Activated CD8-positive, alpha-beta memory T cell treated with anti-CD3 and anti-CD28 coated beads, Interleukin-2, amount 10 ng/mL, durations not matched to agents 7 days and 5 days (primary cell): Measurements from ENCODE around the gene HNRNPD. TPM values are rescaled to one million over a fixed set of nuclear protein-coding genes. Genes with fewer than 3 reads are reported as not detected.
A peak's percentile ranks its signal among the peaks of the same experiment; 100 is the strongest.
"Not testable (repeated sequence)": the region's sequence is repeated elsewhere in the genome, so short reads cannot be mapped to it uniquely, and the experiment has no call there.

Source experiments
- ATAC-seq: fragments of 150-1000 bp; cut with Tn5 transposase; one replicate; pipeline ENCODE4 v1.10.0; 2021; ENCODE audit warnings: moderate library complexity
- CTCF ChIA-PET: fragments of 350-600 bp; sonication (Branson Sonifier 250); formaldehyde crosslinking; loops from one replicate; lab custom pipeline; 2021; ENCODE audit warnings: antibody characterized with exemption; lab: Charles Lee
- DNase-seq: peaks from one replicate; pipeline ENCODE4 v3.0.0-alpha.2; 2020
- H3K27ac Mint-ChIP-seq: one replicate; pipeline ENCODE4 v1.8.0; 2021; ENCODE audit warnings: mild to moderate bottlenecking, mixed read lengths
- H3K27me3 Mint-ChIP-seq: one replicate; pipeline ENCODE4 v1.8.0; 2021; ENCODE audit warnings: mixed read lengths
- H3K36me3 Mint-ChIP-seq: one replicate; pipeline ENCODE4 v1.8.0; 2021; ENCODE audit warnings: mild to moderate bottlenecking, mixed read lengths
- H3K4me1 Mint-ChIP-seq: one replicate; pipeline ENCODE4 v1.8.0; 2021; ENCODE audit warnings: mixed read lengths
- H3K4me3 Mint-ChIP-seq: one replicate; pipeline ENCODE4 v1.8.0; 2021; ENCODE audit warnings: mild to moderate bottlenecking, moderate library complexity, mixed read lengths
- H3K9me3 Mint-ChIP-seq: one replicate; pipeline ENCODE4 v1.8.0; 2022; ENCODE audit warnings: low read depth, mixed read lengths
- total RNA-seq, 2 experiments: library from RNA; stranded (reverse); gene quantifications; one replicate each; pipeline ENCODE4 v1.2.3, GENCODE V29; 2021

Gene HNRNPD
- total RNA-seq, 2 experiments from 2014 or later = 385 to 421 TPM

DNA sequence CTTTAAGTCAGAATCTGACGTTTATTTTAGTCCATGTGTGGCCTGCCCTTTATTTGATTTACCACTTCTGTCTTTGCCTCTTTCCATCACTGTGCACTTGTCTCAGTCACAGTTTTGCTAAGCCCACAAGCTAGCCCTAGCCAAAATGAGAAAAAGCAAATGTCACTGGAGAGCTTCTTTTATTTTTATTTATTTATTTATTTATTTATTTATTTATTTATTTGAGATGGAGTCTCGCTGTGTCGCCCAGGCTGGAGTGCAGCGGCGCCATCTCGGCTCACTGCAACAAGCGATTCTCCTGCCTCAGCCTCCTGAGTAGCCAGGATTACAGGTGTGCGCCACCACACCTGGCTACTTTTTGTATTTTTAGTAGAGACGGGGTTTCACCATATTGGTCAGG, 16.3 kb upstream of the HNRNPD start:
- H3K27me3 Mint-ChIP-seq, ATAC-seq, H3K4me3 Mint-ChIP-seq, H3K27ac Mint-ChIP-seq, H3K9me3 Mint-ChIP-seq, H3K4me1 Mint-ChIP-seq, H3K36me3 Mint-ChIP-seq, DNase-seq: not testable (repeated sequence)
- CTCF ChIA-PET = interaction anchor here (0.9 kb wide), 1 partner anchor 349 kb away, joined by 3 read pairs; no protein-coding TSS in a partner anchor

DNA sequence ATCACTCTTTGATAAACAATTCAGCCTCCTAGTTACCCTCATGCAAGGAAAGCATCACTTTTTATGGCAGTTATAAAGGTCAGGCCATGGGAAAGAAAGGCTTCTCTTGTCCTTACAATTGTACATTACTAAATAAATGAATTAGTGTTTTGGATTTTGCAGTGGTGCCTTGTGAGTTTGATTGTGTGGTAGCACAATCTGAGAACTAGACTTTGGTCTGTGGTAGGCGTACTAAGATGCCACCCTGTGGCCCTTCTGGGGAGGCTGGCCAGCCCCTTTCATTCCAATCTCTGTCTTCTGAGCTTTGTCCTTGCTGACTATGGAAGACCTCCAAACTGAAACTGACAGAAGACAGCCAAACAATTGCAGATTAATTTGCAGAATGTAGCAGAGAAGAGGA, 14.6 kb upstream of the HNRNPD start:
- Mint-ChIP-seq H3K4me1 (no peaks in the 10 kb centered on the region), H3K36me3 (peaks cover 4% of the 10 kb centered on the region), H3K4me3 (no peak overlapping the region), H3K9me3 (no peaks in the 10 kb centered on the region), H3K27ac (no peak overlapping the region), H3K27me3 (peaks cover 14% of the 10 kb centered on the region)
- no peak for DNase-seq
- CTCF ChIA-PET = no interaction called here
- no peak for ATAC-seq

DNA sequence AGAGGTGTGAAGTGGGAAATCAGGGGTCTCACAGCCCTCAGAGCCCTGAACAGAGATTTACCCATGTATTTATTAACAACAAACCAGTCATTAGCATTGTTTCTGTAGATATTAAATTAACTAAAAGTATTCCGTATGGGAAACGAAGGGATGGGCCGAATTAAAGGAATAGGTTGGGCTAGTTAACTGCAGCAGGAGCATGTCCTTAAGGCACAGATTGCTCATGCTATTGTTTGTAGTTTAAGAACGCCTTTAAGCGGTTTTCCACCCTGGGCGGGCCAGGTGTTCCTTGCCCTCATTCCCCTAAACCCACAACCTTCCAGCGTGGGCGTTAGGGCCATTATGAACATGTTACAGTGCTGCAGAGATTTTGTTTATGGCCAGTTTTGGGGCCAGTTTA, 12.5 kb upstream of the HNRNPD start:
- H3K27ac Mint-ChIP-seq, CTCF ChIA-PET, H3K4me3 Mint-ChIP-seq: not testable (repeated sequence)

DNA sequence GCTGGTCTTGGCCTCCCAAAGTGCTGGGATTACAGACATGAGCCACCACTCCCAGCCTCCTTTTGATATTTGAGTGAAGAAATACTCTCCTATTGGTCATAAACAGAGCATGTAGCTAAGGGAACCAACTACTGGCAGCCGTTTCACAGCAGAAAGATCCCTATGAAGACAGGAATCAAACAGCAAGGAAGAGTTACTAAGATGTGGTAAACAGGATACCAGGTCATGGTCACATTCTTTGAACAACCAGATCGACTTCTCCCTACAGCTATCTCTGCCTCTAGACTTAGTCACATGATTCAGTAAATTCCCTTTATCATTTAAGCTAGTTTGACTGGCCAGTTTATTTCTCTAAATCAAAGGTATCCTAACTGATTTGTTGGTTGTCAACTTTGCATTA, 9.0 kb upstream of the HNRNPD start:
- ATAC-seq (no peak), DNase-seq (no peak)
- Mint-ChIP-seq H3K27me3 (peaks cover 11% of the 10 kb centered on the region), H3K4me3 (no peak overlapping the region), H3K36me3 (peaks cover 21% of the 10 kb centered on the region), H3K4me1 (peaks cover 2% of the 10 kb centered on the region), H3K9me3 (peaks cover 2% of the 10 kb centered on the region), H3K27ac (no peak overlapping the region)
- CTCF ChIA-PET = interaction anchor here (0.6 kb wide), 1 partner anchor 164 kb away, joined by 3 read pairs; no protein-coding TSS in a partner anchor

More for the DNA sequence above, 12.5 kb upstream of the HNRNPD start:
- not testable (repeated sequence) for ATAC-seq, DNase-seq, H3K4me1 Mint-ChIP-seq, H3K36me3 Mint-ChIP-seq, H3K9me3 Mint-ChIP-seq
- peaks cover 11% of the 10 kb centered on the region for H3K27me3 Mint-ChIP-seq

DNA sequence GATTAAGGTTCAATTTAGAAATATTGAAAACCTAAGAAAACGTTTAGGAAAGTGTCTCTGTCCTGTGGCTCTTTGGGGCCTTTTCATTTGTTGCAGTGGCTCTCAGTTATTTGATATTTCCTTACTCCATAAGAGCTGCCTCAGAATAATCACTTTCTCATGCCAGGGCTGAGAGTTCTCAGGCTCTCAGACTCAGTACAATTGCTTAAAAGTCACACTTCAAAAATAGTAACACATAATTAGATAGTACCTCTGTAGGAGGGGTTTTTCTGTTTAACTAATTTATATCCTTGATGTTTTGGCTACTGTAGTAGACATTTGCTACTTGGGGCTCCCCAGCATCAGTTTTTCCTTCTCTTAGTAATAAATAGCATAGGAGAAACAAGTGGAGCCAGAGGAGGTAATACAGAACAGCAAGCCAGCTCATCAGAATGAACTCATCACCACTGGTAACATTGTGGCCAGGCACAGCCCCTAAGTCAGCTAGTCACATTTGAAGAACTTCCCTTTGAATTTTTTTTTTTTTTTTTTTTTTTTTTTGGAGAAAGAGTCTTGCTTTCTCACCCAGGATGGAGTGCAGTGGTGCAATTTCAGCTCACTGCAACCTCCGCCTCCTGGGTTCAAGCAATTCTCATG, 8.0 kb upstream of the HNRNPD start:
- Mint-ChIP-seq H3K4me3 (no peak overlapping the region), H3K4me1 (peaks cover 5% of the 10 kb centered on the region), H3K9me3 (peaks cover 2% of the 10 kb centered on the region), H3K36me3 (peaks cover 27% of the 10 kb centered on the region), H3K27ac (no peak overlapping the region), H3K27me3 (peaks cover 11% of the 10 kb centered on the region)
- CTCF ChIA-PET = no interaction called here
- ATAC-seq = no peak
- DNase-seq = no peak

DNA sequence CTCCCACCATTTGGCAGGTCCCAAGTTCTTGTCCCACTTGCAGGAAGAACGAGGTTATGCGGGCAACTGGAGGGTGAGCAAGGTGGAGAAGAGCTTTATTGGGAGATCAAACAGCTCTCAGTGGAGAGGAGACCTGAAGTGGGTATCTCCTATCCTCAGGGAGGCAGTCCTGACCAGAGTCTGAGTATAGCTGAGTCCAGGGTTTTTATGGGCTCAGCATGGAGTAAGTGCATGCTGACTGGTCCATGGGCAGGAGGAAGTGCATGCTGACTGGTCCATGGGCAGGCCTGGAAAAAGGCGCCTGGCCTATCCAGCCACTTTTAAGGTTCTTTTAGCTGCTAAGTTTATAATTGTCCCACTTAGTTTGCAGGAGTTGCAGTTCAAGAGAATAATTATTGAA, 7.4 kb upstream of the HNRNPD start:
- ATAC-seq (no peak), DNase-seq (no peak)
- peaks cover 31% of the 10 kb centered on the region for H3K36me3 Mint-ChIP-seq
- no peak overlapping the region for H3K27ac Mint-ChIP-seq
- H3K9me3 Mint-ChIP-seq = peaks cover 2% of the 10 kb centered on the region
- no peak overlapping the region for H3K4me3 Mint-ChIP-seq
- CTCF ChIA-PET = no interaction called here
- H3K27me3 Mint-ChIP-seq = peaks cover 11% of the 10 kb centered on the region
- peaks cover 9% of the 10 kb centered on the region for H3K4me1 Mint-ChIP-seq

DNA sequence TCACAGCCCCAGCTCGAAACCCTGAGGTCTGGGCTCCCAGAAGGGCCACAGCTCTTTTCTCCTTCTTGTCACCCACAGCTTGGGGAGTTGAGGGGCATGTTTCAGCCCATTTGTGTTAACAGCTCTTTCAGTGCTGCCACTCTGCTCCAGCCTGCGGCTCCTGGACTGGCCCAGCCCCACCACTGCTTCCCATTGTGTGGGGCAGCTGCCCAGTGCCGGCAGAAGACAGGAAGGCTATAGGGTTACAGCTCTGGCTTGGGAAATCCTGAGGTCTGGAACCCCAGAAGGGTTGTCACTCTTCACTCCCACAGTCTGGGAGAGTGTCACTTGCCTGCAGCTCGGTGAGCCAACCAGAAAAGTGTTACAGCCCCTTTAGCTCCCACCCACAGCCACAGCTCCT, 7.0 kb upstream of the HNRNPD start:
- peaks cover 13% of the 10 kb centered on the region for H3K4me1 Mint-ChIP-seq
- H3K36me3 Mint-ChIP-seq = peaks cover 35% of the 10 kb centered on the region
- H3K27ac Mint-ChIP-seq = no peak overlapping the region
- ATAC-seq (no peak), DNase-seq (no peak)
- H3K27me3 Mint-ChIP-seq = peaks cover 10% of the 10 kb centered on the region
- peaks cover 2% of the 10 kb centered on the region for H3K9me3 Mint-ChIP-seq
- H3K4me3 Mint-ChIP-seq = no peak overlapping the region
- CTCF ChIA-PET = no interaction called here

DNA sequence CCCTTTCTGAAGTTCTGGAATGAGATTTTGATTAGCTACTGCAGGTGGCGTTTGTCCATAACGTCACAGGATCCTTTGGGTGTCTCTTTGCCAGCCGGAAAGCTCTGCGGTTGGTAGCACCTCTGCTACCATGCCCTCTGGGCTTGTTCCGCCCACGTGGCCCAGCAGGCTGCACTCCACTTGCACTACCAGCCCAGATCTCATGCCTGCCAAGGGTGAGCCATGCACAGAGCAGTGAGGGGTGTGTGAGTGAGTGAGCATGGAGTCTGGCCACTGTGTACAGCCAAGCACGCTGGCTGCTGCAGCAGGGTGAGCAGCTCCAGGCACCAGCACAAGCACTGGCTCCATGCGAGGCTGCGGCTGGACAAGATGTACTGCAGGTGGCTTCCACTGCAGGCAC, 6.6 kb upstream of the HNRNPD start:
- H3K27ac Mint-ChIP-seq = no peak overlapping the region
- H3K9me3 Mint-ChIP-seq = peaks cover 2% of the 10 kb centered on the region
- H3K4me1 Mint-ChIP-seq = peaks cover 16% of the 10 kb centered on the region
- no peak overlapping the region for H3K4me3 Mint-ChIP-seq
- H3K36me3 Mint-ChIP-seq = peaks cover 37% of the 10 kb centered on the region
- ATAC-seq (no peak), DNase-seq (no peak)
- CTCF ChIA-PET = interaction anchor here (1.4 kb wide), 2 partner anchors 18 to 49 kb away, joined by 3 to 4 read pairs; no protein-coding TSS in a partner anchor
- H3K27me3 Mint-ChIP-seq = peaks cover 5% of the 10 kb centered on the region

DNA sequence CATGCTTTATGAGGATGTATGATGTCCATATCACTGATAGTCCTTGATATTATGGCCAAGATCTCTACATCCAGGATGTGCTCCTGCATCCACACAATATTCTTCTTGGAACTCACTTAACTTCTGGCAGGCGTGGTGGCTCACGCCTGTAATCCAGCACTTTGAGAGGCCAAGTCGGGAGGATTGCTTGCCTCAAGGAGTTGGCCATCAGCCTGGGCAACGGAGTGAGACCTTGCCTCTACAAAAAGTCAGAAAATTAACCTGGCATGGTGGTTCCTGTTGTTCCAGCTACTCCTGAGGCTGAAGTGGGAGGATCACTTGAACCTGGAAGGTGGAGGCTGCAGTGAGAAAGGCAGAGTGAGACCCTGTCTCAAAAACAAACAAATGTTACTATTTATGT, 2.3 kb upstream of the HNRNPD start:
- CTCF ChIA-PET = interaction anchor here (1.2 kb wide), 1 partner anchor 46 kb away, joined by 3 read pairs; no protein-coding TSS in a partner anchor
- H3K27ac Mint-ChIP-seq = no peak overlapping the region

DNA sequence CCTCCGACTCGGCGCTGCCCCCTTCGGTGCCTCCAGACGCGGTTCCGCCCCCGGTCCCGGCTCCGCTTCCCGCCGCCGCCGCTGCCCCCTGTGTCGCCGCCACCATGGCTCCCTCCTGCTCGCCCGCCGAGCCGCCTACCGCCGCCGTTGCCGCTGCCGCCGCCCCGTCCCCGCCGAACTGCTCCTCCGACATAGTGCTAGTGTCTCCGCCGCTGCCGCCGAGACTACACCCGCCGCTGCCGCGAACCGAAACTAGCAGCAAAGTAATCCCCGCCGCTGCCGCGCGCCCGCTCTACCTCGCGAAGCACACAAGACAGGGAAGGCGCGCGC, 340 bp downstream of the HNRNPD start:
- ATAC-seq (peak; percentile 31), DNase-seq (no peak)
- peak overlapping the region; percentile 100 for H3K27ac Mint-ChIP-seq
- H3K9me3 Mint-ChIP-seq = no peaks in the 10 kb centered on the region
- peak overlapping the region; percentile 94 for H3K4me3 Mint-ChIP-seq
- peaks cover 70% of the 10 kb centered on the region for H3K36me3 Mint-ChIP-seq
- CTCF ChIA-PET = interaction anchor here (1.4 to 4.6 kb wide), 4 partner anchors 13 to 58 kb away, joined by 5 to 23 read pairs (median 14); partner anchors contain the start of gene HNRNPDL
- H3K4me1 Mint-ChIP-seq = peaks cover 43% of the 10 kb centered on the region
- H3K27me3 Mint-ChIP-seq = no peaks in the 10 kb centered on the region

More for the DNA sequence above, 2.3 kb upstream of the HNRNPD start:
- peaks cover 2% of the 10 kb centered on the region for H3K9me3 Mint-ChIP-seq
- ATAC-seq (no peak), DNase-seq (no peak)
- H3K27me3 Mint-ChIP-seq = no peaks in the 10 kb centered on the region
- H3K4me3 Mint-ChIP-seq = peak overlapping the region; percentile 94
- H3K4me1 Mint-ChIP-seq = peaks cover 19% of the 10 kb centered on the region
- H3K36me3 Mint-ChIP-seq = peaks cover 59% of the 10 kb centered on the region

DNA sequence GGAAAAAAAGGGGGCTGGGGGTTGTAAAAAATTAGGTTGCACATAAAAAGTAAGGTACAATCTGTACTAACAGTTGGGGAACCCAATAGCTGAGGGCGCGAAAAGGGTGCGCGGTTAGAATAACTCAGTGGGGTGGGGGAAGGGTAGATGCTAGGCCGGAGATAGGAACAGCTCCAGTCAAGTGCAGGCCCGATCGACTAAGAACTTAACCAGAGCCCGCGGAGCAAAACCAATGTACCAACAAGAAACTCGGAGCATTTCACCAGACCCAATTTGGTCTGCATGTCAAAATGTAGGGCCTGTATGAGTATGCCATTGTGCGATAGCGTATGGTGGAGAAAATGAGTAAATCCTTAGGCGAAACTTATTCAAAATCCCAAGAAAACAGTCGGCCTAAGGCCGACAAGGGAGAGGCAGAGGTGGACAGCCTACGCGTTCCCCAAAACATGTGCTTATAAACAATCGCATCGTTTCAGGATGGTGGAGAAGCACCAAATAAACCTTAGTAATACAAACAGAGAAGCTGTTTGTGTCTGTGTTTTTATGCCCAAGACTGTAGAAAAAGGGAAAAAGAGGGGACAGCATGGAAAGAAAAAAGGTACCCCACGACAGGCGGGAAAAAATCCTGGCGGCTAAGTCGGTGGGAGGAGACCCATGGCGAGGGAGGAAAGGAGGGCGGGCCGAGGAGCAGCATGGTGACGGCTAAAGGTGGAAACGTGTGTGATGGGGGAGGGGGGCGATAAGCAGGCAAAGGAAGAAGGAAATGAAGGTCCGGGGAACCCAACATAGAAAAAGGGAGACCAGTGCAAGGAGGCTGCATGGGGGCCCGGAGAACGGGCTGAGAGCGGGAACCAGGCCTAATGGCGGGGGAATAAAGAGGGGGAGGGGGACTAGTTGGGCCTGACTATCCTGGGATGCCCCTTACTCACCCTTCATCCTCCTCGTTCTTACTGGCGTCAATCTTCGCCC, 990 bp downstream of the HNRNPD start:
- Mint-ChIP-seq H3K4me1 (peaks cover 48% of the 10 kb centered on the region), H3K27me3 (no peaks in the 10 kb centered on the region), H3K27ac (peak overlapping the region; percentile 100), H3K36me3 (peaks cover 74% of the 10 kb centered on the region), H3K9me3 (no peaks in the 10 kb centered on the region), H3K4me3 (peak overlapping the region; percentile 94)
- peak; percentile 88 for DNase-seq
- CTCF ChIA-PET = interaction anchor here (1.3 to 4.6 kb wide), 5 partner anchors 13 to 58 kb away, joined by 5 to 23 read pairs (median 5); partner anchors contain the start of gene HNRNPDL
- peak; percentile 34 for ATAC-seq

DNA sequence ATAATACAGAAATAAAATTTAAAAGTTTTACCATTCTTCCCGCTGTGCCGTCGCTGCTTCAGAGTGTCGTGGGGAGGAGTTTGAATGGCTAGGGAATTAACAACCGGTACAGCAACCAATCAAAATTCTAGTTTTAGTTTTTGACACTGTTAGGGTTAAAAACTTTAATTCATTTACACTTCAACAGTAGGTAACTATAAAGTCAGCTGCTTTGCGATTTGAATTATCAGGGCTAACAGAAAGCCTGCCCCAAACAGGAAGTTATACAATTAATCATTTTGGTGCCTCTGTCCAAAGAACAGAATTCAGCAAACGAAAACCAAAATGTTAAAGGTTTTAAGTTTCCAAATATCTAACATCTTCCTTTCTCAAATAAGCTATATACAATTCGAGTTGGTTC, 2.3 kb downstream of the HNRNPD start:
- Mint-ChIP-seq H3K4me1 (peaks cover 56% of the 10 kb centered on the region), H3K36me3 (peaks cover 76% of the 10 kb centered on the region)

DNA sequence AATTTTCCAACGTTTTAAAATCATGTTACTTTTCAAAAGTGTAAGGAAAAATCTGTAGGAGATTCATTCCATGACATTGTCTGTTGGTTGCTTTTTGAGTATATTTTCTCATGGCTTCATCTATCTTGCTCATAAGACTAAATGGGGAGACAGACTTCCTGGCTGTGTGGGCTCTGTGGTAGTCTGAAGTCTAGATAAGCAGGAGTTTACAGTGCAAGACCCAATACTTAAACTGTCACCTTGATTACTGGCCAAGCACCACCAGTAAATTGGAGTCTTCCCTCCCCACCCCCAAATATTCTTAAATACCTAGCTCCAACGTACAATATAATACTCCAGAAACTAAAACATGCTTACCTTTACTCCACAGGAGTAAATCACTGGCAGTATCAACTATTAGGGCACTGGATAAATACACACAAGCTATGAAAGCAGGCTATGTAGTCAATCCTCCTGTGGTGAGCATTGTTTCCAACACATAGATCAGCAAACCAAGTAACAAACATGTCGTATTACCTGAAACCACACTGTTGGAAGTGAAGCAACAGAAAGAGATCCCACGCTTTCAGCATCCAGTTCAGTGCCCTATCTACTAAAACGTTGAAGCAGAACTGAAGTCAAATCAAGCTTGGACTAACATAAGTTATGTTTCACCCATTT, 6.2 kb downstream of the HNRNPD start:
- peak; percentile 34 for ATAC-seq
- peaks cover 77% of the 10 kb centered on the region for H3K4me1 Mint-ChIP-seq
- H3K4me3 Mint-ChIP-seq = peak overlapping the region; percentile 32
- DNase-seq = no peak
- CTCF ChIA-PET = interaction anchor here (1.4 to 3.2 kb wide), 3 partner anchors 15 to 61 kb away, joined by 3 to 13 read pairs (median 3); no protein-coding TSS in a partner anchor
- H3K9me3 Mint-ChIP-seq = no peaks in the 10 kb centered on the region
- no peaks in the 10 kb centered on the region for H3K27me3 Mint-ChIP-seq
- peak overlapping the region; percentile 68 for H3K27ac Mint-ChIP-seq
- peaks cover 71% of the 10 kb centered on the region for H3K36me3 Mint-ChIP-seq

More for the DNA sequence above, 2.3 kb downstream of the HNRNPD start:
- Mint-ChIP-seq H3K4me3 (peak overlapping the region; percentile 94), H3K9me3 (no peaks in the 10 kb centered on the region), H3K27me3 (no peaks in the 10 kb centered on the region), H3K27ac (peak overlapping the region; percentile 100)
- DNase-seq = no peak
- CTCF ChIA-PET = interaction anchor here (1.3 to 4.6 kb wide), 4 partner anchors 11 to 58 kb away, joined by 5 to 23 read pairs (median 10); partner anchors contain the start of gene HNRNPDL
- no peak for ATAC-seq
